Measurements from ENCODE around the gene TMEM202.
"Not testable (repeated sequence)": the region's sequence is repeated elsewhere in the genome, so short reads cannot be mapped to it uniquely, and the experiment has no call there.

TMEM202 gene

DNA sequence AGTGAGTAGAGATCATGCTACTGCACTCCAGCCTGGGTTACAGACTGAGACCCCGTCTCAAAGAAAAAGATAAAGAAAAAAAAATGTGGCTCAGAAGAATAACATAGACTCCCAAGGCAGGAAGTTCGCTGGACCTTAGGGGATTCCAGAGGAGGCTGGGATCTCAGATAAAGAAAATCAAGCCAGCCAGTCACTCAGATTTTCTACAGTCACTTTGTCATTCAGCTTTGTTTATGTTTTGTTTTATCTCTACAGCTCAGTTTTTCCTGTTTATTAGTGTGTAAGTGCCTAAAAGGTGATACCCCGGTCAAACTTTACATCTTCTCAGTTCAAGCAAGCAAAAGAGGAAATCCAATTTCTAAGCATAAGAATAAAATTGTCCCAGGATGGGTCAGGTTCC, 6.3 kb downstream of the TMEM202 start:
- DNase-seq = no peak

DNA sequence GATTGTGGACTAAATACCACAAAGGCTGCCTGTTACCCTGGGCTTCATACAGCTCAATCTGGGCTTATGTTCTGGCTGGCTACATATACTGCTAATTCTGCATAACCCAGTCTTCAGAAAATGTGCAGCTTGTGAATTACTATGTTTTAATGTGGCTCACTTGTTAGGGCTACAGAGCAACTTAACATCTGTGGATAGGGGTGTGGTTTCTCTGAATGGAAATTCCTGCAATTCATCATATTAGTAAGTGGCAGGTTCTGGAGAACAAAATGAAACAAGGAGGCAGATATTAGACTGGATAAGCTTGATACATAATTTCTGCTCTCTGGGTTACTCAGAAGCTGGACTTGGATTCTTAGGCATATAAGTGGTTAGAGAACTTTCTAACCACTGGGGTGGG, 6.7 kb downstream of the TMEM202 start:
- DNase-seq = no peak

DNA sequence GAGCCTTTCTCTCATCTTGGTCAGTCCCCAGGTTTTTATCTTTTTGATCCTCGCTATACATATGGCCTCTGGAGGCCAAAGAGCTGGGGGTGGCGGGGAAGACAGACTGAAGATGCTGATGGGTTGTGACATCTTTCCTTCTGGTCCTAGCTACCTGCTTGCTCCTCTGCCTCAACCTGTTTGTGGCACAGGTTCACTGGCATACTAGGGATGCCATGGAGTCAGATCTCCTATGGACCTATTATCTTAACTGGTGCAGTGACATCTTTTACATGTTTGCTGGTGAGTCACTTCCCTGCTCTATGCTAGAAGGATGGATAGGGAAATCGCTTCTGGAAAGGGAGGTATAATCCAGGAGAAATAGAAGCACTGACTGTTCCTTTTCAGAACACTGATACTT, 8.8 kb downstream of the TMEM202 start:
- DNase-seq = no peak

DNA sequence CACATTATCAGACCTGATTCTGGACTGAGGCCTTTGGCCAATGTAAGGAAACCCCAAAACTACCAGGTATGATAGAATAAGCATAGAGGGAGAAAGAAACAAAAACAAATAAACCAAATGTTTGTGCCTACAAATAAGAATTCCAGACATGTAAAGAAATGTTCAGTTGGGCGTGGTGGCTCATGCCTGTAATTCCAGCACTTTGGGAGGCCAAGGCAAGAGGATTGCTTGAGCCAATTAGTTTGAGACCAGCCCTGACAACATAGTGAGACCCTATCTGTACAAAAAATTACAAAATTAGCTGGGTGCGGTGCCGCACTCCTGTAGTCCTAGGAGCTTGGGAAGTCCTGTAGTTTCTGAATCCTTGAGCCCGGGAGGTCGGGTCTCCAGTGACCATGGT, 13.0 kb downstream of the TMEM202 start:
- no peak for DNase-seq

DNA sequence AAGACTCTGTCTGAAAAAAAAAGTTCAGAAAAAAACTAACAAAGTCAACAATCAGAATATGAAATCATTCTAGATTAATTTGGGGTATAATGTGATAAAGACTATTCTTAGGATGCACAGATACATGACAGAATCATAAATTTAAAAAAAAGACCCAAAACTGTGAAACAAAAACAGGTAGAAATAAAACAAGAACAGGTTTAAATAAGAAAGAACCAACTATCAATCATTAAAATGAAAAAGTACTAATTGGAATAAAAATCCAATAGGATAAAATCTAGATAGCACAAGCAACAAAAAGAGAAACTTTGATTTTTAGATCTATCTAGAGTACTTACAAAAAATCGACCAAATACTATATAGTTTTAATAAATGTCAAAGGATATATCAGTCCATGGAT, 13.4 kb downstream of the TMEM202 start:
- no peak for DNase-seq

DNA sequence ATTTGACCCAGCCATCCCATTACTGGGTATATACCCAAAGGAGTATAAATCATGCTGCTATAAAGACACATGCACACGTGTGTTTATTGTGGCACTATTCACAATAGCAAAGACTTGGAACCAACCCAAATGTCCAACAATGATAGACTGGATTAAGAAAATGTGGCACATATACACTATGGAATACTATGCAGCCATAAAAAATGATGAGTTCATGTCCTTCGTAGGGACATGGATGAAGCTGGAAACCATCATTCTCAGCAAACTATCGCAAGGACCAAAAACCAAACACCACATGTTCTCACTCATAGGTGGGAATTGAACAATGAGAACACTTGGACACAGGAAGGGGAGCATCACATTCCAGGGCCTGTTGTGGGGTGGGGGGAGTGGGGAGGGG, 15.2 kb downstream of the TMEM202 start:
- not testable (repeated sequence) for DNase-seq

DNA sequence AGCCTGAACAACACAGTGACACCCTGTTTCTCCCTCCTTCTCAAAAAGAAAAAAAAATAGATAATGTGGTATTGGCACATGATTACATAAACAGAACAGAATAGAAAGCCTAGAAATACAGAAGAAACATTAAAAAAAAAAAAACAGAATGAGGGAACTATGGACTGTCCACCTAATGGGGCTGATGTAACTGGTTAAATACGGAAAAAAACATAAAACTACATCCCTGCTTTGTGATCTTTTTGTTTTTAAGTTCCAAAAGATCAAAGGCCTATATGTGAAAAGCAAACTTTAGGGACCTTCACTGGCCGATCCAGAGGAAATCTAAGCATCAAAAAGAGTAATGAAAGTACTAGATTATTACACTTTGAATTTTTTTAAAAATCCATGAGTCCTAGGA, 17.2 kb downstream of the TMEM202 start:
- no peak for DNase-seq

DNA sequence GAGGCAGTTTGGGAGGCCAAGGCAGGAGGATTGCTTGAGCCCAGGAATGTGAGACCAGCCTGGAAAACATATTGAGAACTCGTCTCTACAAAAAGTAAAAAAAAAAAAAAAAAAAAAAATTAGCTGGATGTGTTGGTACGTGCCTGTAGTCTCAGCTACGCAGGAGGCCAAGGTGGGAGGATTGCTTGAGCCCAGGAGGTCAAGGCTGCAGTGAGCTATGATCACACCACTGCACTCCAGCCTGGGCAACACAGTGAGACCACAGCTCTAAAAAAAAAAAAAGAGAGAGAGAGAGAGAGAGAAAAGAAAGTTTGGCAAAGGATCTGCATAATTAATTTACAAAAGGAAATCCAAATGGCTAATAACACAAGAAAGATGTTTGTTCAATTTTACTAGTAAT, 21.7 kb downstream of the TMEM202 start:
- DNase-seq = not testable (repeated sequence)

DNA sequence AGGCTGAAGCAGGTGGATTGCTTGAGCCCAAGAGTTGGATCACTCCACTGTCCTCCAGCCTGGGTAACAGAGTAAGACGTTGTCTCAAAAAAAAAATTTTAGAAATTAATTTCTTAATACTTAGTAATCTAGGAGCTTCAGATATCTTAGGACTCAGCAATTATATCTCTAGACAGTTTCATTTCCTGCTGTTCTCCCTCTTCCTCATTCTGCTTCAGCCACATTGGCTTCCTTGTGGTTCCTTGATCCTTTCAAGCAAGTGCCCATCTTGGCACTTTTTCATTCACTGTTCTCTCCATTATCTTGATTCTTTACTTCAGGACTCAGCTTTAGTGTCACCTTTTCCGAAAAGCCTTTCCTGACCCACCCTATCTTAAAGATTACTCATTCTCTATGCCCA, 22.5 kb downstream of the TMEM202 start:
- no peak for DNase-seq

DNA sequence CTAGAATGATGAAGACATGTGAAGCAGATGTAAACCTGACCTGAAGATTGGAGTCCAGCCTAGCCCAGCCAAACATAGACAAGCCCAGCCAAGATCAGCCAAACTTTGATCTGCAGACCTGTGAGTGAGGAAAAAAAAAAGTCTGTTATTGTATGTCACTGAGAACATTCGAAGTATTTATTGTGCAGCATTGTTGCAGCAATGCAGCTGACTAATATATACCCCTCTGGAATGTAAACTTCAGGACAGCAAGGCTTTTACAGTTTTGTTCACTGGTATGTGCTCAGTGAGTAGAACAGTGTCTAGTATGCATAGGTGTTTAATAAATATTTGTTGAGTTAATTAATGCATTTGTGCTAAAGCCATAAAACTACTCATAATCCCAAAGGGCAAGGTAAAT, 23.4 kb downstream of the TMEM202 start:
- DNase-seq = no peak

DNA sequence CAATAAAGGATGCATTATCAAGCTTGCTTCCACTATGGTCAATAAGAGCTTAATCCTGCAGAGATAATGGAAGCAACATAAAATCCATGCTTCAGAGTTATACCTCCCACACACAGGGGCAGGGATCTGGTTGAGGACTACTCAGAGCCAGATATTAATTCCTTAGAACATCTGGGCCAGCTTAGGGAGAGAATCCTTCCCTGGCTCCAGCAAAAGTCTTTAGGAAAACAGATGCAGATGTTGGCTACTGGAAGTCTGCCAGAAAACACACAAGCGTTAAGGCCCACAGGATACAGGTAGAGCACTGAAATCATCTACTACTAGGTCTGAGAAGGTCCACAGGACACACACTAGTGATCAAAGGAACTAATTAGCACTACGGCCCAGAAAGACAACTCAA, 25.2 kb downstream of the TMEM202 start:
- DNase-seq = no peak

DNA sequence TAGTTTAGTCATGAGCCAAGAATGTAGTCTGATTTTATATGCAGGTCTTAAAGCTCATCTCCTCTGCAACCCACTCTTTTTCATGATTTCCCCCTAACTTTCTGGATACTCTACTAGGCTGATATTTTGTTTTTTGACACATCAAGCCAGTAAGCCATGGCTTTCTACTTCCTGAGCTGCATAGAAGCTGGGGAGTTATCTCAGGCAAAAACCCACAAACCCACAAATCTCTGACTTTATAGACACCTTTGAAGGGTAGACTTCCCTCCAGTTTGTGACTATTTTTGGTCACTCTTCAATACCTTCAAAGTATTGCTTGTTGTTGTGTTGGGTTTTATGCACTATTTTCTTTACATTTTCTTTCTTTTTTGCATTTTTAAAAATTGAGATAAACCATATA, 28.6 kb downstream of the TMEM202 start:
- DNase-seq = no peak

DNA sequence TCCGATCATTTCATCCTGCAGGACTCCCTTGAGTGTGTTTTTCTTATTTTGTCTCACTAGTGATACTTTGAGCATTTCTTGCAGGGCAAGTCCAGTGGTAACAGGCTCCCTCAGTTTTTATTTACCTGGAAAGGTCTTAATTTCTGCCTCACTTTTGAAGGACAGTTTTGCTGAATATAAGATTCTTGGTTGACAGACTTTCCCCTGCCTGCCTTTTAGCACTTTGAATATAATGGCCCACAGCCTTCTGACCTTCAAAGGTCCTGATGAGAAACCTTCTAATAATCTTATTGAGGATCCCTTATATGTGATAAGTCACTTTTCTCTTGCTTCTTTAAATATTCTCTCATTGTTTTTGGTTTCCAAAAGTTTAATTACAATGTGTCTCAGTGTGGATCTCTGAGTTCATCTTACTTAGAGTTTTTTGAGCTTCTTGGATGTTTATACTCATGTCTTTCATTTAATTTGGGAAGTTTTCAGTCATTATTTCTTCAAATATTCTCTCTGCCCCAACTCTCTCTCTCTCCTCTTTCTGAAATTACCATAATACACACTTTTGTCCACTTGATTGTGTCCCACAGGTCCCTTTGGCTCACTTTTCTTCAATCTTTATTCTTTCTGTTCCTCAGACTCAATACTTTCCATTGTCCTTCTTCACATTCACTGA, 39.7 kb downstream of the TMEM202 start:
- DNase-seq = no peak

DNA sequence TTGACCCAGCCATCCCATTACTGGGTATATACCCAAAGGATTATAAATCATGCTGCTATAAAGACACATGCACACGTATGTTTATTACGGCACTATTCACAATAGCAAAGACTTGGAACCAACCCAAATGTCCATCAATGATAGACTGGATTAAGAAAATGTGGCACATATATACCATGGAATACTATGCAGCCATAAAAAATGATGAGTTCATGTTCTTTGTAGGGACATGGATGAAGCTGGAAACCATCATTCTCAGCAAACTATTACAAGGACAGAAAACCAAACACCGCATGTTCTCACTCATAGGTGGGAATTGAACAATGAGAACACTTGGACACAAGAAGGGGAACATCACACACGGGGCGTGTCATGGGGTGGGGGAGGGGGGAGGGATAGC, 44.7 kb downstream of the TMEM202 start:
- not testable (repeated sequence) for DNase-seq

DNA sequence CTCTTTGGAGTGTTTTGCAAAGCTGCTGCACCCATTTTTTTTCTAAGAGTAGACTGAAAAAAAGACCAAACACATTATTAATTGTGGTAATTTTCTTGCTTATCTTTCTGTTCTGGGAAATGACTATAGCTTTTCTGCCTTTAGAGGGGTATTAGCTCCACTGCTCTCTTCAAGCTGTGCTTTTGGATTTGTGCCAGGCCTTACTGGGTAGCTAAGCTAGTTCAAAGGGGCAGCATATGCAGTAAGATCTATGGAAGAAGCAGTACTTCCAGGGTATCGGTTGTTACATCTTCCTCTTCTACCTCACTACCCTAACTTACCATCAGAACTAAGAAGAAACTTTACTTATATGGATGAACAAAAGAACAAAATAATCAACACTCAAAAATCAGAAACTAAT, 47.3 kb downstream of the TMEM202 start:
- DNase-seq = no peak

DNA sequence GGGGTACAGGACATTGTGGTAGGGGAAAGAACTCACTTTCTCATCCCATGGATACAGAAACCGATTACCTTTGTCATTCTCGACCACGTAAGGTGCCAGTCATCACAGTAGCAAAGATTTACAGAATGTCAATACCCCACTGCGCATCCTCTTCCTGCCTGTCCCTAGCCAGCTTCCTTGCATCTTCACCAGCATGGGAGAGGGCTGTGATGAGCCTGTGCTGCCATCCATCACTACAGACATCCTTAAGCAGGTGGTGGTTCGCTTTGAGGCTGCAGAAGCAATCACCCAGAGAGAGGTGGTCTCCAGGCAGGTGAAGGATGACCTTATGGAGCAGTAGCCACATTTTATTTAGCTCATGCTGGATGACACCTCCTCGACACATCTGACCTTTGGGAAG, 52.7 kb downstream of the TMEM202 start:
- DNase-seq = no peak

DNA sequence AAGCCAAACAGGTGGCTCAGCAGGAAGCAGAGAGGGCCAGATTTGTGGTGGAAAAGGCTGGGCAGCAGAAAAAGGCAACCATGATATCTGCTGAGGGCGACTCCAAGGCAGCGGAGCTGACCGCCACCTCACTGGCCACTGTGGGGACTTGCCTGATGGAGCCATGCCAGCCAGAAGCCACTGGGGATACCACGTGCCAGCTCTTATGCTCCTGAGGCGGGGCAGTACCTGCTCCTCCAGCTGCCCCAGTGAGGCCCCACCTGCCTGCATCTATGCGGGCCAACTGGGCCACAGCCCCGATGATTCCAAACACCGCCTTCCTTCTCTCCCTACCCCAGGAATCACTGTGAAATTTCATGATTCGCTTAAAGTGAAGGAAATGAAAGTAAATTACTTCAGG, 53.1 kb downstream of the TMEM202 start:
- DNase-seq = no peak

DNA sequence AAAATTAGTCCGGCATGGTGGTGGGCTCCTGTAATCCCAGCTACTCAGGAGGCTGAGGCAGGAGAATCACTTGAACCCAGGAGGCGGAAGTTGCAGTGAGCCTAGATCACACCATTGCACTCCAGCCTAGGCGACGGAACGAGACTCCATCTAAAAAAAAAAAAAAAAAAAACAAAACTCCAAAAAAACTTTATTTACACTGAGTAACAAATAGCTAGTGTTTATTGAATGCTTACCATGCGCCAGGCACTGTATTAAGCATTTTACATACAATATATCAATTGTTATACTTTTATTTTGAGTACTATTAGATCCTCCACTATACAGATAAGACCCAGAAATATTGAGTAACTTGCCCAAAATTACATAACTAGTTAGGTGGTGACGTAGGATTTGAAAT, 58.6 kb downstream of the TMEM202 start:
- no peak for DNase-seq
